Measurements from ENCODE around the gene IGF1R. TPM values are rescaled to one million over a fixed set of nuclear protein-coding genes. Genes with fewer than 3 reads are reported as not detected.

Gene IGF1R
- total and polyA plus RNA-seq, 12 donors = 8.6 to 138 (median 66.0) TPM

DNA sequence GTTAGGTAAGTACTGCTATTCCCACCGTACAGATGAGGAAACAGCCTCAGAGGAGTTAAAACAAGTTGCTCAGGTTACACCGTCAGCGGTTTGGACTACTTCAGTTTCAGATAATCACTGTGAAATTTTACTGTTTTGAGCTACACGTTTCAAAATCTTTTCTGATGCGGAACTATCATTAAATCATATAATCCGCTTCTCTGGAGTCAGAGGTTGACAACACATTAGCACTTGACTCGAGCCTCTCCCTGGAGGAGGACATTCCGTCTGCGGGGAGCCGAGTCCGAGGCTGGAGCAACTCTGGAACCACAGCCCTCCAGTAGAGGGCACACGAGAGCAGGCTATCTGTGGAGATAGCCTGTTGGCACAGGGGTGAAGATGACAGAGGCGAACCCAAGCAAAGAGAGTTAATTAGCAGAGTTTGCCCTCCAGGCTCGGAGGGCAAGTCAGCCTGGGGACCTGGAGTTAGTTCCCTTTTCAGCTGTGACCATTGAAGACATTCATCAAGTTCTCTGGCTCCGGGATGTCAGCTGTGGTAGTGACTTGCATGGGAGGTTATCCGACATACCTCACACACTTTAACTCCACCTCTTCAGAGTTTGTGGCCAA lies 131.2 kb downstream of the IGF1R start:
- peaks cover 30 to 52% of the 10 kb centered on the region in 2 donors for H3K4me1 ChIP-seq (replicated peaks in 1 of 2)
- WGBS, 4 donors = 10 to 27% (median 15%) methylated on average over 15 to 16 of the region's 16 CpGs
- peak; percentile 81 to 94 (median 90) for DNase-seq

DNA sequence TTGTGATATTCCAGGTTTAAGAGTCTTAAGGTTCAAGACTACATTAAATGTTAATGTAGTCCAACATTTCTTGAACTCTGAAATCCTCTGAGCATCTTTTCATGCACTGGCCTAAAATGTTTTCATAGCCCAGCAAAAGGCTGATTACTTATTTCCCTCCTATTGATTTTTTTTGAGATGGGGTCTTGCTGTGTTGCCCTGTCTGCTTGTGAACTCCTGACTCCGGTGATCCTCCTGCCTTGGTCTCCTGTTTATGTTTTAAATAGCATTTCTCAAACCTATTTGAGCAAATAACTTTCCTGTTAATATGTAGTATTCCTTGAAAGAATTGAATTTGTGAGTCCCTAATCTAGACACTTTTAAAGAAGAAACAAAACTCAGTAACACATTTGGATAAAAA lies 133.5 kb downstream of the IGF1R start:
- Histone ChIP-seq H3K27me3 (no peaks in the 10 kb centered on the region), H3K36me3 (replicated peaks in 1 of 2) (no peaks in the 10 kb centered on the region), H3K4me3 (no peak overlapping the region), H3K27ac (no peak overlapping the region), H3K9me3 (replicated peaks in 1 of 3) (no peaks in the 10 kb centered on the region), H3K4me1 (replicated peaks in 1 of 2) (peaks cover 24 to 38% of the 10 kb centered on the region in 2 donors)
- intact Hi-C loops (cut with DNase I) = no loop called here
- no peak for DNase-seq
- 91 to 96% (median 95%) methylated on average over 1 of the region's 1 CpG for WGBS, 4 donors
- TF ChIP-seq, protein P1, sequence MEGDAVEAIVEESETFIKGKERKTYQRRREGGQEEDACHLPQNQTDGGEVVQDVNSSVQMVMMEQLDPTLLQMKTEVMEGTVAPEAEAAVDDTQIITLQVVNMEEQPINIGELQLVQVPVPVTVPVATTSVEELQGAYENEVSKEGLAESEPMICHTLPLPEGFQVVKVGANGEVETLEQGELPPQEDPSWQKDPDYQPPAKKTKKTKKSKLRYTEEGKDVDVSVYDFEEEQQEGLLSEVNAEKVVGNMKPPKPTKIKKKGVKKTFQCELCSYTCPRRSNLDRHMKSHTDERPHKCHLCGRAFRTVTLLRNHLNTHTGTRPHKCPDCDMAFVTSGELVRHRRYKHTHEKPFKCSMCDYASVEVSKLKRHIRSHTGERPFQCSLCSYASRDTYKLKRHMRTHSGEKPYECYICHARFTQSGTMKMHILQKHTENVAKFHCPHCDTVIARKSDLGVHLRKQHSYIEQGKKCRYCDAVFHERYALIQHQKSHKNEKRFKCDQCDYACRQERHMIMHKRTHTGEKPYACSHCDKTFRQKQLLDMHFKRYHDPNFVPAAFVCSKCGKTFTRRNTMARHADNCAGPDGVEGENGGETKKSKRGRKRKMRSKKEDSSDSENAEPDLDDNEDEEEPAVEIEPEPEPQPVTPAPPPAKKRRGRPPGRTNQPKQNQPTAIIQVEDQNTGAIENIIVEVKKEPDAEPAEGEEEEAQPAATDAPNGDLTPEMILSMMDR (IDR thresholded peaks at IDR 0.05) = no peak
- no peak for TF ChIP-seq POLR2A (IDR thresholded peaks at IDR 0.05)

More for the DNA sequence above, 131.2 kb downstream of the IGF1R start:
- Histone ChIP-seq H3K27me3 (no peaks in the 10 kb centered on the region), H3K36me3 (replicated peaks in 1 of 2) (no peaks in the 10 kb centered on the region), H3K27ac (peak overlapping the region; percentile 59 to 89 (median 80)), H3K4me3 (no peak overlapping the region), H3K9me3 (replicated peaks in 1 of 3) (no peaks in the 10 kb centered on the region)
- TF ChIP-seq, protein P1 (IDR thresholded peaks at IDR 0.05) = peak; percentile 86 to 96 (median 92)
- TF ChIP-seq POLR2A (IDR thresholded peaks at IDR 0.05) = peak in 1 of 2 donors; percentile 9
- intact Hi-C loops (cut with DNase I) = loop anchor here (5.0 to 10.0 kb wide), 3 partner anchors 115 to 283 kb away; no protein-coding TSS in a partner anchor

DNA sequence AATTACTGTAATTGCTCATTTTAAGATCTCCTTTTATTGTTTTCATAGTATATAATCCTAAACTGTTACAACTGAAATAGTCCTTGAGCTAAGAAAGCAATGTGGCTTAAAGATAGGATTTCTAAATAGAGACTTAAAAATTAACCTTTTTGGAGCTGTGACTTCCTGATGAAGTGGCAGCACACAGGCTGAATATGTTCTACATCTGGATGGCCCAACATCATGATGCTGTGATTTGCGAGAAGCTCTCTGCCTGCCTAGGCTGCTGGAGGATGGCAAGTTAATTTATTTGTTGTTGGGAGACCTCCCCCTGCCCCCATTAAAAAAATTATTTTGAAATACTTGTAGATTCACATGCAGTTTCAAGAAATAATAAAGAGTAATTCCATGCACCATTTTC lies 134.5 kb downstream of the IGF1R start:
- H3K27me3 ChIP-seq = no peaks in the 10 kb centered on the region
- no peaks in the 10 kb centered on the region for H3K36me3 ChIP-seq (replicated peaks in 1 of 2)
- intact Hi-C loops (cut with DNase I) = no loop called here
- no peaks in the 10 kb centered on the region for H3K9me3 ChIP-seq (replicated peaks in 1 of 3)
- H3K27ac ChIP-seq = no peak overlapping the region
- 54 to 90% (median 78%) methylated on average over 1 of the region's 1 CpG for WGBS, 4 donors
- peaks cover 14 to 30% of the 10 kb centered on the region in 2 donors for H3K4me1 ChIP-seq (replicated peaks in 1 of 2)
- no peak for DNase-seq
- H3K4me3 ChIP-seq = no peak overlapping the region
- no peak for TF ChIP-seq POLR2A (IDR thresholded peaks at IDR 0.05)
- TF ChIP-seq, protein P1 (IDR thresholded peaks at IDR 0.05) = no peak

DNA sequence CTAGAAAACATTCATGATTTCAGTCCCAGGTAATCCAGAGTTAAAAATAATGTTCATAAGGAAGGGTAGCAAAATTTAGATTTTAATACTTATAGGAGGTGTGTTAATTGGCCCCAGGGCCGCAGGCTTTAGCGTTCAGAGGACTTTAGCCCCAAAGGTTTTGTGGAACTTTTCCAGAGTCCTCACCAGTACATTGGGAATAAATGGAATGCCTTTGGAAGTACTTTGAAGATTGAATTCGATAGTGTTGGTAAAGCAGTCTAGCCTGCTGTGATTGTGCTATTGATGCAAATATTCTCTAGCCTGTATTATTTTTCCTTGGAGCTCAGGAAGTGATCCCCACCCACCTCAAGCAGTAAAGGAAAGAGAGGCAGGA lies 137.1 kb downstream of the IGF1R start:
- 86 to 94% (median 89%) methylated on average over 3 of the region's 3 CpGs for WGBS, 4 donors
- no peak for DNase-seq
- intact Hi-C loops (cut with DNase I) = no loop called here
- Histone ChIP-seq H3K4me3 (no peak overlapping the region), H3K27ac (no peak overlapping the region), H3K4me1 (replicated peaks in 1 of 2) (peaks cover 7 to 27% of the 10 kb centered on the region in 2 donors), H3K9me3 (replicated peaks in 1 of 3) (no peaks in the 10 kb centered on the region), H3K36me3 (replicated peaks in 1 of 2) (no peaks in the 10 kb centered on the region), H3K27me3 (no peaks in the 10 kb centered on the region)
- TF ChIP-seq, protein P1 (IDR thresholded peaks at IDR 0.05) = no peak
- no peak for TF ChIP-seq POLR2A (IDR thresholded peaks at IDR 0.05)

Data from adrenal gland (tissue), 12 donors.